ENCODE measurements around the gene FRMD4A.
"Not testable (repeated sequence)": the region's sequence is repeated elsewhere in the genome, so short reads cannot be mapped to it uniquely, and the experiment has no call there.

Gene FRMD4A

GRCh38 chr10:13960603-13961002 lies 370.1 kb downstream of the FRMD4A start:
- in situ Hi-C loops (cut with MboI; ENCODE audit: low sequenced_read_pairs): no loop called here

- in situ Hi-C loops (cut with MboI; ENCODE audit: low sequenced_read_pairs): no loop called here
These were observed 371.0 kb downstream of the FRMD4A start for GRCh38 chr10:13959443-13960359.

GRCh38 chr10:13957856-13958255 lies 372.9 kb downstream of the FRMD4A start:
- in situ Hi-C loops (cut with MboI; ENCODE audit: low sequenced_read_pairs): no loop called here

GRCh38 chr10:13956826-13957225 lies 373.9 kb downstream of the FRMD4A start:
- in situ Hi-C loops (cut with MboI; ENCODE audit: low sequenced_read_pairs): no loop called here

- in situ Hi-C loops (cut with MboI; ENCODE audit: low sequenced_read_pairs): no loop called here
These were observed 375.2 kb downstream of the FRMD4A start for GRCh38 chr10:13955409-13956068.

- in situ Hi-C loops (cut with MboI; ENCODE audit: low sequenced_read_pairs): not testable (repeated sequence)
These were observed 376.5 kb downstream of the FRMD4A start for GRCh38 chr10:13954195-13954594.

- in situ Hi-C loops (cut with MboI; ENCODE audit: low sequenced_read_pairs): no loop called here
These were observed 377.4 kb downstream of the FRMD4A start for GRCh38 chr10:13953371-13953770.

GRCh38 chr10:13950543-13950939 lies 380.2 kb downstream of the FRMD4A start:
- in situ Hi-C loops (cut with MboI; ENCODE audit: low sequenced_read_pairs): no loop called here

GRCh38 chr10:13949844-13950542 lies 380.7 kb downstream of the FRMD4A start:
- in situ Hi-C loops (cut with MboI; ENCODE audit: low sequenced_read_pairs): no loop called here

GRCh38 chr10:13946209-13946460 lies 384.6 kb downstream of the FRMD4A start:
- in situ Hi-C loops (cut with MboI; ENCODE audit: low sequenced_read_pairs): no loop called here

GRCh38 chr10:13945390-13946208 lies 385.1 kb downstream of the FRMD4A start:
- in situ Hi-C loops (cut with MboI; ENCODE audit: low sequenced_read_pairs): no loop called here

GRCh38 chr10:13944823-13945222 lies 385.9 kb downstream of the FRMD4A start:
- in situ Hi-C loops (cut with MboI; ENCODE audit: low sequenced_read_pairs): no loop called here

GRCh38 chr10:13943735-13944398 lies 386.9 kb downstream of the FRMD4A start:
- in situ Hi-C loops (cut with MboI; ENCODE audit: low sequenced_read_pairs): no loop called here

- in situ Hi-C loops (cut with MboI; ENCODE audit: low sequenced_read_pairs): no loop called here
These were observed 388.7 kb downstream of the FRMD4A start for GRCh38 chr10:13942035-13942434.

GRCh38 chr10:13939391-13939790 lies 391.3 kb downstream of the FRMD4A start:
- in situ Hi-C loops (cut with MboI; ENCODE audit: low sequenced_read_pairs): no loop called here

- in situ Hi-C loops (cut with MboI; ENCODE audit: low sequenced_read_pairs): no loop called here
These were observed 391.8 kb downstream of the FRMD4A start for GRCh38 chr10:13938950-13939349.

GRCh38 chr10:13936826-13937225 lies 393.9 kb downstream of the FRMD4A start:
- in situ Hi-C loops (cut with MboI; ENCODE audit: low sequenced_read_pairs): no loop called here

GRCh38 chr10:13930120-13930519 lies 400.6 kb downstream of the FRMD4A start:
- in situ Hi-C loops (cut with MboI; ENCODE audit: low sequenced_read_pairs): no loop called here

GRCh38 chr10:13928451-13928850 lies 402.3 kb downstream of the FRMD4A start:
- in situ Hi-C loops (cut with MboI; ENCODE audit: low sequenced_read_pairs): no loop called here

- in situ Hi-C loops (cut with MboI; ENCODE audit: low sequenced_read_pairs): no loop called here
These were observed 404.5 kb downstream of the FRMD4A start for GRCh38 chr10:13925971-13926780.

Measured in HL-60/S4 treated with retinoic acid at 250 ng/mL for 4 days and 3 days (cell line).